ENCODE data around the gene SAT1.

The SAT1 gene

GRCh38 chrX:23811656-23812055 is 28.7 kb downstream of the SAT1 start:
- DNase-seq, result no peak

GRCh38 chrX:23813808-23814207 is 30.8 kb downstream of the SAT1 start:
- no peak for DNase-seq

- no peak for DNase-seq
Observed at GRCh38 chrX:23815376-23815775, 32.4 kb downstream of the SAT1 start.

- no peak for DNase-seq
Observed at GRCh38 chrX:23816179-23816578, 33.2 kb downstream of the SAT1 start.

GRCh38 chrX:23817979-23818336 is 35.0 kb downstream of the SAT1 start:
- DNase-seq, result no peak

- no peak for DNase-seq
Observed at GRCh38 chrX:23819385-23820234, 36.6 kb downstream of the SAT1 start.

- no peak for DNase-seq
Observed at GRCh38 chrX:23820235-23820782, 37.3 kb downstream of the SAT1 start.

GRCh38 chrX:23821847-23822246 is 38.9 kb downstream of the SAT1 start:
- DNase-seq, result no peak

- DNase-seq, result no peak
Observed at GRCh38 chrX:23822397-23822796, 39.4 kb downstream of the SAT1 start.

- DNase-seq, result no peak
Observed at GRCh38 chrX:23822841-23823240, 39.9 kb downstream of the SAT1 start.

GRCh38 chrX:23825675-23826074 is 42.7 kb downstream of the SAT1 start:
- DNase-seq, result no peak

- DNase-seq, result no peak
Observed at GRCh38 chrX:23826216-23826615, 43.2 kb downstream of the SAT1 start.

GRCh38 chrX:23826653-23827052 is 43.7 kb downstream of the SAT1 start:
- no peak for DNase-seq

GRCh38 chrX:23828881-23829280 is 45.9 kb downstream of the SAT1 start:
- DNase-seq, result no peak

- no peak for DNase-seq
Observed at GRCh38 chrX:23832721-23833120, 49.7 kb downstream of the SAT1 start.
